ENCODE measurements around the gene ZNF3.

- TF ChIP-seq MAX (CRISPR knock-in tag; IDR thresholded peaks at IDR 0.05) (0 out of 2 replicates have a peak, but pooled peaks have one; percentile 35), SP1 (CRISPR knock-in tag; IDR thresholded peaks at IDR 0.05) (no peak), CEBPZ (IDR thresholded peaks at IDR 0.05; ENCODE audit: borderline replicate concordance, low read depth, low read length) (no peak), CTCF (IDR thresholded peaks at IDR 0.05 in 2 of 3, conservative IDR thresholded peaks at IDR 0.05 in 1 of 3; ENCODE audit: insufficient read depth in 2 of 3, low read depth in 1 of 3, low read length in 3 of 3) (no peak), ZKSCAN1 (IDR thresholded peaks at IDR 0.05; ENCODE audit: low read depth, low read length) (no peak), ZNF586 (CRISPR knock-in tag; conservative IDR thresholded peaks at IDR 0.05) (no peak), HINFP (tag; conservative IDR thresholded peaks at IDR 0.05; ENCODE audit: low read depth) (no peak), POLR2AphosphoS5 (IDR thresholded peaks at IDR 0.05; ENCODE audit: control insufficient read depth, insufficient read depth, low read depth, low read length) (no peak), SMAD4 (CRISPR knock-in tag; conservative IDR thresholded peaks at IDR 0.05) (no peak), TRIM28 (IDR thresholded peaks at IDR 0.05) (no peak)
Observed at GRCh38 chr7:100065452-100066186, 15.9 kb downstream of the ZNF3 start.
